OCI-LY1 (cell line): Measurements from ENCODE around the gene DOCK10.

ENCODE experiments used
- H2AFZ ChIP-seq: fragments of 200-600 bp; sonication (generic), shearing (Covaris generic); 2 replicates; pipeline ENCODE4 v1.6.0; 2014; ENCODE audit warnings: antibody characterized with exemption, mild to moderate bottlenecking, low read length
- H3F3A ChIP-seq: fragments of 200-600 bp; sonication (generic), shearing (Covaris generic); 2 replicates; pipeline ENCODE4 v1.6.0; 2014; ENCODE audit warnings: mild to moderate bottlenecking, antibody characterized with exemption, low read length, moderate library complexity; ENCODE audit not compliant: insufficient read depth
- H3K27ac ChIP-seq: fragments of 200-600 bp; sonication (generic); 2 replicates; pipeline ENCODE4 v1.5.1; 2014; ENCODE audit warnings: low read length, mixed run types, mild to moderate bottlenecking, low read depth; ENCODE audit not compliant: poor library complexity, severe bottlenecking
- H3K27me3 ChIP-seq: fragments of 200-600 bp; sonication (generic); 2 replicates; pipeline ENCODE4 v1.6.0; 2014; ENCODE audit warnings: antibody characterized with exemption, mild to moderate bottlenecking, low read length, moderate library complexity; ENCODE audit not compliant: insufficient read depth
- H3K36me3 ChIP-seq: fragments of 200-600 bp; sonication (generic); 2 replicates; pipeline ENCODE4 v1.6.1; 2014; ENCODE audit warnings: mild to moderate bottlenecking, antibody characterized with exemption, low read length, moderate library complexity, mixed read lengths; ENCODE audit not compliant: insufficient read depth
- H3K4me1 ChIP-seq: fragments of 200-600 bp; sonication (generic); 2 replicates; pipeline ENCODE4 v1.5.1; 2014; ENCODE audit warnings: mild to moderate bottlenecking, low read length, moderate library complexity; ENCODE audit not compliant: insufficient read depth, severe bottlenecking
- H3K4me2 ChIP-seq: fragments of 200-600 bp; sonication (generic), shearing (Covaris generic); 2 replicates; pipeline ENCODE4 v1.6.1; 2014; ENCODE audit warnings: low read length
- H3K4me3 ChIP-seq: fragments of 200-600 bp; sonication (generic); 2 replicates; pipeline ENCODE4 v1.5.1; 2014; ENCODE audit warnings: low read length, low read depth, mild to moderate bottlenecking, mixed read lengths; ENCODE audit not compliant: poor library complexity, severe bottlenecking
- H3K79me2 ChIP-seq: fragments of 200-600 bp; shearing (Covaris generic); 2 replicates; pipeline ENCODE4 v1.6.1; 2016; ENCODE audit warnings: mixed run types, low read length, mixed read lengths; ENCODE audit not compliant: insufficient read depth
- H3K9ac ChIP-seq: fragments of 200-600 bp; sonication (generic), shearing (Covaris generic); 2 replicates; pipeline ENCODE4 v1.6.1; 2014; ENCODE audit warnings: mild to moderate bottlenecking, low read length, mixed read lengths
- H3K9me2 ChIP-seq: fragments of 200-600 bp; sonication (generic), shearing (Covaris generic); 2 replicates; pipeline ENCODE4 v1.6.1; 2014; ENCODE audit warnings: low read depth, mild to moderate bottlenecking, low read length, mixed read lengths
- H3K9me3 ChIP-seq: fragments of 200-600 bp; shearing (Covaris generic); 2 replicates; pipeline ENCODE4 v1.6.1; 2014; ENCODE audit warnings: low read length, mixed read lengths
- H4K20me1 ChIP-seq: fragments of 200-600 bp; sonication (generic), shearing (Covaris generic); 2 replicates; pipeline ENCODE4 v1.6.0; 2016; ENCODE audit warnings: mild to moderate bottlenecking, low read length; ENCODE audit not compliant: insufficient read depth
- EZH2 ChIP-seq: fragments of 200-600 bp; sonication (generic), shearing (Covaris generic); IDR thresholded peaks from 2 replicates; pipeline ENCODE4 v1.8.0; 2017; ENCODE audit warnings: borderline replicate concordance, mixed run types, mild to moderate bottlenecking, antibody characterized with exemption, low read length, moderate library complexity, mixed read lengths
- TF ChIP-seq, protein P1 (sequence below): fragments of 200-600 bp; sonication (generic), shearing (Covaris generic); IDR thresholded peaks from 2 replicates; pipeline ENCODE4 v1.5.1; 2017; ENCODE audit warnings: mild to moderate bottlenecking, antibody characterized with exemption, low read length, moderate library complexity, mixed read lengths

The DOCK10 gene

DNA sequence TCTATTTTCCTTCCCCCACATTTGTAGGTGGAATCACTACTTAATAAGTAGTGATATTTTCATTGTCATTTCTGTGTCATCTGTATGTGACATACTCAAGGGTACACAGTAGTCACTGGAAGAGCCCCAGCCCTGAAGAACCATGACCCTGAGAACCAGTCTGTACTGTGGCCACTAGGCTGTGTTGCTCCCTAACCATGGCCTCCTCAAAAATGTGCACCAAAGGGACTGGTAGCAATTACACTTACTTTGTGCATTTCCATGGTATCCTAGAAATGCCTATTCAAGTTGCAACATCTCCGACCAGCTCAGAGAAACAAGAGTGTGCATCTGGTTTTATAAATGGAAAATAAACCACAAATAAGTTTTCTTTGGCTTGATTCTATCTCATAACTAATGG lies 155.1 kb downstream of the DOCK10 start:
- Histone ChIP-seq H2AFZ (no peak overlapping the region), H3K36me3 (peaks cover 3% of the 10 kb centered on the region; the same call in 1 of the 2 replicates), H3K79me2 (no peaks in the 10 kb centered on the region), H3K4me1 (no peaks in the 10 kb centered on the region), H3F3A (no peaks in the 10 kb centered on the region), H3K4me2 (no peak overlapping the region), H3K9ac (no peak overlapping the region), H4K20me1 (no peaks in the 10 kb centered on the region), H3K27me3 (no peaks in the 10 kb centered on the region), H3K9me3 (no peaks in the 10 kb centered on the region), H3K4me3 (no peak overlapping the region), H3K9me2 (no peaks in the 10 kb centered on the region), H3K27ac (no peak overlapping the region)
- TF ChIP-seq, protein P1, sequence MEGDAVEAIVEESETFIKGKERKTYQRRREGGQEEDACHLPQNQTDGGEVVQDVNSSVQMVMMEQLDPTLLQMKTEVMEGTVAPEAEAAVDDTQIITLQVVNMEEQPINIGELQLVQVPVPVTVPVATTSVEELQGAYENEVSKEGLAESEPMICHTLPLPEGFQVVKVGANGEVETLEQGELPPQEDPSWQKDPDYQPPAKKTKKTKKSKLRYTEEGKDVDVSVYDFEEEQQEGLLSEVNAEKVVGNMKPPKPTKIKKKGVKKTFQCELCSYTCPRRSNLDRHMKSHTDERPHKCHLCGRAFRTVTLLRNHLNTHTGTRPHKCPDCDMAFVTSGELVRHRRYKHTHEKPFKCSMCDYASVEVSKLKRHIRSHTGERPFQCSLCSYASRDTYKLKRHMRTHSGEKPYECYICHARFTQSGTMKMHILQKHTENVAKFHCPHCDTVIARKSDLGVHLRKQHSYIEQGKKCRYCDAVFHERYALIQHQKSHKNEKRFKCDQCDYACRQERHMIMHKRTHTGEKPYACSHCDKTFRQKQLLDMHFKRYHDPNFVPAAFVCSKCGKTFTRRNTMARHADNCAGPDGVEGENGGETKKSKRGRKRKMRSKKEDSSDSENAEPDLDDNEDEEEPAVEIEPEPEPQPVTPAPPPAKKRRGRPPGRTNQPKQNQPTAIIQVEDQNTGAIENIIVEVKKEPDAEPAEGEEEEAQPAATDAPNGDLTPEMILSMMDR = no peak; the same call in 1 of the 2 replicates
- no peak for TF ChIP-seq EZH2

DNA sequence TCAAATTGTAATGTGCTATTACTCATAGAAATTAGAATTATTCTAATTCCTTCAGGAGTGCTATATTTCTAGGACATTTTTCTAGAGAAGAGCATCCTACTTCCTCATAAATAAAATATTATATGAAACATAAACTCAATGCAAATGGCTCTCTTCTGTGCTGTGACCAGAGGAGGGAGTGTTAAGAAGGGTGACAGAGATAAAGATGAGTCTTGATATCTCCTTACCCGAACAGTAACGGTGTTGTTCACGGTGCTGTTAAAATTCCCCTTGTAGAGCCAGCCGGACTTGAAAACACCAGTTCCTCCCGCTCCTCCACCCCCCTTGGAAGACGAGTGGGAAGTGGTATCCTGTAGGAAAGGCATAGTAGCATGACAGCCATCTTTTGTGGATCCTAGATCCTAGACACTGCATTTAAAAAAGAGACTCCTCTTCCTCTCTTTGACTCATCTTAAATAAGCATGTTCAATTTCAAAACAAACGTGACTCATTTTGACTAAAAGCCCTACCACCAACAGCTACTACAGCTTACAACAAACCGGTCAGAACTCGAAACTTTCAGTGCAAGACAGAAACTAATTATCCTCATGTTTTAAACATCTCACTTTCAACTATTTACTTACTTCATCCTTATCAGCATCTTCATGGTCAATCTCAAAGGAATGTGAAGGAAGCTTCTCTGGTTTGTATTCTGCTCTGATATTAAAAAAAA lies 156.3 kb downstream of the DOCK10 start:
- Histone ChIP-seq H3K9ac (no peak overlapping the region), H3K27ac (no peak overlapping the region), H3K4me2 (no peak overlapping the region), H3F3A (no peaks in the 10 kb centered on the region), H3K4me1 (no peaks in the 10 kb centered on the region), H3K27me3 (no peaks in the 10 kb centered on the region), H4K20me1 (no peaks in the 10 kb centered on the region), H3K9me2 (no peaks in the 10 kb centered on the region), H3K36me3 (peaks cover 3% of the 10 kb centered on the region; the same call in 1 of the 2 replicates), H2AFZ (no peak overlapping the region), H3K4me3 (no peak overlapping the region), H3K79me2 (no peaks in the 10 kb centered on the region), H3K9me3 (no peaks in the 10 kb centered on the region)
- TF ChIP-seq, protein P1 = no peak
- TF ChIP-seq EZH2 = no peak

DNA sequence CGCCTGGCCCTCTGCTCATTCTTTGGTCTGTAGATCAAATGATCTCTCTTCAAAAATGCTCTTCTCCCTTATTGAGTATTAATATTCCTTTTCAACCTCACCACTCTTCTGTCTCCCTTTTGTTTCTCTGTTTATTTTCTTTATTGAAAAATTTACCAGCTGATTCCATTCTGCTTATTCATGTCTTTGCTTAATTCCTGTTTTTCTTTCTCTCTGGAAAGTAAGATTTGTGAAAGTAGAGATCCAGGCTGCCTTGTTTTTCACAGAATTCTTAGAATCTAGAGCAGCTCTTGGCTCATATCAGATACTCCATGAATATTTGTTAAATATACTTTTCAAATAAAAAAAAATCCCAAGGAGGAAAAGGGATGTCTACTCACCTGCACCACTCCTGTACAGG lies 157.0 kb downstream of the DOCK10 start:
- H3K27ac ChIP-seq = no peak overlapping the region
- no peaks in the 10 kb centered on the region for H3F3A ChIP-seq
- no peak overlapping the region for H3K9ac ChIP-seq
- no peaks in the 10 kb centered on the region for H3K79me2 ChIP-seq
- H2AFZ ChIP-seq = no peak overlapping the region
- TF ChIP-seq EZH2 = no peak
- TF ChIP-seq, protein P1 = no peak
- peaks cover 3% of the 10 kb centered on the region; the same call in 1 of the 2 replicates for H3K36me3 ChIP-seq
- no peaks in the 10 kb centered on the region for H3K4me1 ChIP-seq
- no peak overlapping the region for H3K4me2 ChIP-seq
- no peaks in the 10 kb centered on the region for H3K9me2 ChIP-seq
- H3K4me3 ChIP-seq = no peak overlapping the region
- H3K9me3 ChIP-seq = no peaks in the 10 kb centered on the region
- no peaks in the 10 kb centered on the region for H3K27me3 ChIP-seq
- no peaks in the 10 kb centered on the region for H4K20me1 ChIP-seq
